HEK293 (cell line): ENCODE measurements around the gene GANAB.

ENCODE experiments used
- GLI4 ChIP-seq: fragments of 450-650 bp; formaldehyde crosslinking; IDR thresholded peaks from 2 replicates; pipeline ENCODE4 v1.5.1; 2016; ENCODE audit warnings: missing biosample characterization, missing genetic modification characterization
- KLF16 ChIP-seq: fragments of 450-650 bp; formaldehyde crosslinking; IDR thresholded peaks from 2 replicates; pipeline ENCODE4 v1.5.1; 2017; ENCODE audit warnings: missing biosample characterization, missing genetic modification characterization
- PRDM6 ChIP-seq: fragments of 450-650 bp; formaldehyde crosslinking; IDR thresholded peaks from 2 replicates; pipeline ENCODE4 v1.5.1; 2017; ENCODE audit warnings: missing biosample characterization, missing genetic modification characterization
- RBAK ChIP-seq: fragments of 450-650 bp; formaldehyde crosslinking; IDR thresholded peaks from 2 replicates; pipeline ENCODE4 v1.5.1; 2016; ENCODE audit warnings: missing biosample characterization, missing genetic modification characterization
- TSHZ1 ChIP-seq: fragments of 450-650 bp; formaldehyde crosslinking; IDR thresholded peaks from 2 replicates; pipeline ENCODE4 v1.5.1; 2016; ENCODE audit warnings: missing biosample characterization, missing genetic modification characterization, borderline replicate concordance
- ZBTB1 ChIP-seq: fragments of 450-650 bp; formaldehyde crosslinking; IDR thresholded peaks from 2 replicates; pipeline ENCODE4 v1.5.1; 2016; ENCODE audit warnings: missing biosample characterization, missing genetic modification characterization
- ZBTB10 ChIP-seq: fragments of 450-650 bp; formaldehyde crosslinking; IDR thresholded peaks from 2 replicates; pipeline ENCODE4 v1.5.1; 2016; ENCODE audit warnings: missing biosample characterization, missing genetic modification characterization
- ZFHX2 ChIP-seq: fragments of 450-650 bp; formaldehyde crosslinking; conservative IDR thresholded peaks from 2 replicates; pipeline ENCODE4 v1.5.1; 2016; ENCODE audit warnings: missing biosample characterization, missing genetic modification characterization
- ZNF10 ChIP-seq: fragments of 450-650 bp; formaldehyde crosslinking; IDR thresholded peaks from 2 replicates; pipeline ENCODE4 v1.5.1; 2017; ENCODE audit warnings: missing biosample characterization, missing genetic modification characterization
- ZNF112 ChIP-seq: fragments of 450-650 bp; formaldehyde crosslinking; IDR thresholded peaks from 2 replicates; pipeline ENCODE4 v1.5.0; 2017; ENCODE audit warnings: missing biosample characterization, missing genetic modification characterization
- ZNF121 ChIP-seq: fragments of 450-650 bp; formaldehyde crosslinking; IDR thresholded peaks from 2 replicates; pipeline ENCODE4 v1.5.1; 2016; ENCODE audit warnings: missing biosample characterization, missing genetic modification characterization
- ZNF140 ChIP-seq: fragments of 450-650 bp; formaldehyde crosslinking; IDR thresholded peaks from 2 replicates; pipeline ENCODE4 v1.5.1; 2016; ENCODE audit warnings: missing biosample characterization, missing genetic modification characterization
- ZNF146 ChIP-seq: fragments of 450-650 bp; formaldehyde crosslinking; IDR thresholded peaks from 2 replicates; pipeline ENCODE4 v1.5.1; 2016; ENCODE audit warnings: missing biosample characterization, missing genetic modification characterization
- ZNF16 ChIP-seq: fragments of 450-650 bp; formaldehyde crosslinking; IDR thresholded peaks from 2 replicates; pipeline ENCODE4 v1.5.1; 2016; ENCODE audit warnings: low read depth, missing biosample characterization, missing genetic modification characterization
- ZNF175 ChIP-seq: fragments of 450-650 bp; formaldehyde crosslinking; IDR thresholded peaks from 2 replicates; pipeline ENCODE4 v1.5.1; 2016; ENCODE audit warnings: missing biosample characterization, missing genetic modification characterization
- ZNF214 ChIP-seq: fragments of 450-650 bp; formaldehyde crosslinking; IDR thresholded peaks from 2 replicates; pipeline ENCODE4 v1.5.1; 2017; ENCODE audit warnings: missing biosample characterization, mild to moderate bottlenecking, missing genetic modification characterization, borderline replicate concordance
- ZNF221 ChIP-seq: fragments of 450-650 bp; formaldehyde crosslinking; IDR thresholded peaks from 2 replicates; pipeline ENCODE4 v1.5.1; 2017; ENCODE audit warnings: missing biosample characterization, missing genetic modification characterization, borderline replicate concordance
- ZNF23 ChIP-seq: fragments of 450-650 bp; formaldehyde crosslinking; IDR thresholded peaks from 2 replicates; pipeline ENCODE4 v1.5.1; 2016; ENCODE audit warnings: missing biosample characterization, missing genetic modification characterization, borderline replicate concordance
- ZNF354C ChIP-seq: fragments of 450-650 bp; formaldehyde crosslinking; IDR thresholded peaks from 2 replicates; pipeline ENCODE4 v1.5.1; 2016; ENCODE audit warnings: missing biosample characterization, missing genetic modification characterization, low read depth, borderline replicate concordance
- ZNF362 ChIP-seq: fragments of 450-650 bp; formaldehyde crosslinking; IDR thresholded peaks from 2 replicates; pipeline ENCODE4 v1.5.1; 2016; ENCODE audit warnings: missing biosample characterization, missing genetic modification characterization
- ZNF37A ChIP-seq: fragments of 450-650 bp; IDR thresholded peaks from 2 replicates; pipeline ENCODE4 v1.5.1; 2018; ENCODE audit warnings: missing biosample characterization, missing genetic modification characterization
- ZNF394 ChIP-seq: fragments of 450-650 bp; formaldehyde crosslinking; IDR thresholded peaks from 2 replicates; pipeline ENCODE4 v1.5.1; 2016; ENCODE audit warnings: missing biosample characterization, missing genetic modification characterization, mild to moderate bottlenecking, moderate library complexity, borderline replicate concordance
- ZNF404 ChIP-seq: fragments of 450-650 bp; formaldehyde crosslinking; IDR thresholded peaks from 2 replicates; pipeline ENCODE4 v1.5.1; 2017; ENCODE audit warnings: missing biosample characterization, missing genetic modification characterization
- ZNF521 ChIP-seq: fragments of 450-650 bp; formaldehyde crosslinking; IDR thresholded peaks from 2 replicates; pipeline ENCODE4 v1.5.1; 2017; ENCODE audit warnings: missing biosample characterization, mild to moderate bottlenecking, missing genetic modification characterization
- ZNF529 ChIP-seq: fragments of 450-650 bp; formaldehyde crosslinking; IDR thresholded peaks from 2 replicates; pipeline ENCODE4 v1.5.1; 2017; ENCODE audit warnings: missing genetic modification characterization, missing biosample characterization; ENCODE audit not compliant: insufficient replicate concordance
- ZNF561 ChIP-seq: fragments of 450-650 bp; IDR thresholded peaks from 2 replicates; pipeline ENCODE4 v1.5.1; 2018; ENCODE audit warnings: missing biosample characterization, missing genetic modification characterization, borderline replicate concordance
- ZNF660 ChIP-seq: fragments of 450-650 bp; IDR thresholded peaks from 2 replicates; pipeline ENCODE4 v1.5.1; 2018; ENCODE audit warnings: missing biosample characterization, mild to moderate bottlenecking, missing genetic modification characterization
- ZNF785 ChIP-seq: fragments of 450-650 bp; formaldehyde crosslinking; IDR thresholded peaks from 2 replicates; pipeline ENCODE4 v1.5.1; 2016; ENCODE audit warnings: missing biosample characterization, missing genetic modification characterization

GANAB gene

GRCh38 chr11:62645946-62646824, at the start of gene GANAB (continued):
- no peak for TF ChIP-seq PRDM6
- TF ChIP-seq ZNF121 (tag by site-specific recombination), result no peak
- TF ChIP-seq TSHZ1 (tag by site-specific recombination), result no peak
- TF ChIP-seq KLF16 (tag by site-specific recombination), result no peak
- no peak for TF ChIP-seq ZBTB1 (tag by site-specific recombination)
- TF ChIP-seq ZNF561 (tag by site-specific recombination), result no peak
- TF ChIP-seq ZNF112 (tag by site-specific recombination), result no peak
- TF ChIP-seq ZFHX2 (tag by site-specific recombination), result peak; percentile 98
- no peak for TF ChIP-seq ZNF354C (tag by site-specific recombination)
- TF ChIP-seq ZNF362 (tag by site-specific recombination), result no peak
- TF ChIP-seq ZNF140, result no peak
- TF ChIP-seq ZNF23 (tag by site-specific recombination), result no peak
- 0 out of 2 replicates have a peak, but pooled peaks have one; percentile 3 for TF ChIP-seq ZNF146 (tag by site-specific recombination)
- no peak for TF ChIP-seq ZNF521 (tag by site-specific recombination)
- no peak for TF ChIP-seq ZNF529 (tag by site-specific recombination)
- no peak for TF ChIP-seq ZNF394 (tag by site-specific recombination)
- TF ChIP-seq ZNF785 (tag by site-specific recombination), result no peak
- TF ChIP-seq ZNF221, result no peak
- no peak for TF ChIP-seq ZNF10
- TF ChIP-seq ZBTB10 (tag by site-specific recombination), result peak; percentile 84
- no peak for TF ChIP-seq GLI4 (tag by site-specific recombination)
- TF ChIP-seq ZNF16 (tag by site-specific recombination), result no peak
- no peak for TF ChIP-seq ZNF37A (tag by site-specific recombination)
- 0 out of 2 replicates have a peak, but pooled peaks have one; percentile 41 for TF ChIP-seq ZNF660
- TF ChIP-seq ZNF214 (tag by site-specific recombination), result no peak
- no peak for TF ChIP-seq ZNF404 (tag by site-specific recombination)
- no peak for TF ChIP-seq RBAK (tag by site-specific recombination)
- no peak for TF ChIP-seq ZNF175 (tag by site-specific recombination)
